SJCRH30 (cell line): Measurements from ENCODE around the gene TMEM135. TPM values are rescaled to one million over a fixed set of nuclear protein-coding genes. Genes with fewer than 3 reads are reported as not detected.

ENCODE experiments used
- DNase-seq, 2 experiments: peaks; one replicate each; pipeline ENCODE4 v3.0.0-alpha.2; 2015 to 2020
- H3K27ac ChIP-seq: fragments of 250-450 bp; sonication (Bioruptor Pico); 2 replicates; pipeline ENCODE4 v1.5.1; 2020; ENCODE audit warnings: mild to moderate bottlenecking, moderate library complexity
- H3K27me3 ChIP-seq: fragments of 250-450 bp; sonication (Bioruptor Pico); 2 replicates; pipeline ENCODE4 v1.5.1; 2020; ENCODE audit warnings: mild to moderate bottlenecking, moderate library complexity
- H3K36me3 ChIP-seq: fragments of 250-450 bp; sonication (Bioruptor Pico); 2 replicates; pipeline ENCODE4 v1.5.1; 2020; ENCODE audit warnings: mild to moderate bottlenecking, moderate library complexity
- H3K4me1 ChIP-seq: fragments of 250-450 bp; sonication (Bioruptor Pico); 2 replicates; pipeline ENCODE4 v1.5.1; 2020; ENCODE audit warnings: mild to moderate bottlenecking, moderate library complexity
- H3K4me3 ChIP-seq: fragments of 250-450 bp; sonication (Bioruptor Pico); 2 replicates; pipeline ENCODE4 v1.5.1; 2020; ENCODE audit warnings: mild to moderate bottlenecking, moderate library complexity
- H3K9me3 ChIP-seq: fragments of 250-450 bp; sonication (Bioruptor Pico); replicated peaks from 2 replicates; pipeline ENCODE4 v1.5.1; 2020; ENCODE audit warnings: mild to moderate bottlenecking, moderate library complexity
- total RNA-seq: library from RNA; depleted of rRNA; stranded (reverse); fragments of >200 nt; shearing (Covaris generic); gene quantifications from 2 replicates; pipeline ENCODE4 v1.2.3, GENCODE V29; 2014

The TMEM135 gene
- total RNA-seq, 1 experiment from 2014 or later, result 35.3 TPM

- Histone ChIP-seq H3K36me3 (no peaks in the 10 kb centered on the region), H3K4me1 (no peaks in the 10 kb centered on the region), H3K9me3 (peaks cover 7% of the 10 kb centered on the region; the same call in 1 of the 2 replicates), H3K27me3 (no peaks in the 10 kb centered on the region), H3K4me3 (no peak overlapping the region), H3K27ac (no peak overlapping the region)
- DNase-seq, result no peak
Observed at GRCh38 chr11:87338046-87338639, 300.4 kb downstream of the TMEM135 start.

- Histone ChIP-seq H3K4me3 (no peak overlapping the region), H3K4me1 (no peaks in the 10 kb centered on the region), H3K9me3 (peaks cover 7% of the 10 kb centered on the region; the same call in 1 of the 2 replicates), H3K27ac (no peak overlapping the region), H3K27me3 (no peaks in the 10 kb centered on the region), H3K36me3 (no peaks in the 10 kb centered on the region)
- no peak for DNase-seq
Observed at GRCh38 chr11:87339416-87339815, 301.7 kb downstream of the TMEM135 start.

DNA sequence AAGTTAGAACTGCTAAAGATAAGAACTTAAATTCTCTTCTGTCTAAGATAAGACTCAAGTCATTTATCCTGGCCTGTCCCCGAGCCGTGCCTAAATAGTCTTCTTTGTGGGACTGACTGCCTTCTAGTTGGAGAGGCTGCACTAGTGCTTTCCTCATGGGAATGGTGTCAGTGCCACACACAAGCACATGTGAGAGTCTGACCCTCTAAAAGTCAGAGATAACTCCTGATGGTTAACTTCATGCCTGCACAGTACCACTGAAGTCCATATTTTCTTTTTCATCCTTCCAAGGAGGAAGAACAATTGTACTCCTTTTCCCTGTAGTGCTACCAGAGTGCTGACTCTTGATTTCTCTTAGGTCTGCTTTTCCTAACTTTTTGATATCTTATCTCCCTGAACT, 309.7 kb downstream of the TMEM135 start:
- Histone ChIP-seq H3K36me3 (no peaks in the 10 kb centered on the region), H3K27ac (no peak overlapping the region)

GRCh38 chr11:87347854-87348253, 310.1 kb downstream of the TMEM135 start:
- H3K36me3 ChIP-seq, result no peaks in the 10 kb centered on the region
- DNase-seq, result no peak

More for the DNA sequence above, 309.7 kb downstream of the TMEM135 start:
- H3K27me3 ChIP-seq, result peaks cover 5% of the 10 kb centered on the region; the same call in 1 of the 2 replicates
- no peak overlapping the region for H3K4me3 ChIP-seq
- H3K4me1 ChIP-seq, result no peaks in the 10 kb centered on the region
- no peak for DNase-seq
- H3K9me3 ChIP-seq, result no peaks in the 10 kb centered on the region

DNA sequence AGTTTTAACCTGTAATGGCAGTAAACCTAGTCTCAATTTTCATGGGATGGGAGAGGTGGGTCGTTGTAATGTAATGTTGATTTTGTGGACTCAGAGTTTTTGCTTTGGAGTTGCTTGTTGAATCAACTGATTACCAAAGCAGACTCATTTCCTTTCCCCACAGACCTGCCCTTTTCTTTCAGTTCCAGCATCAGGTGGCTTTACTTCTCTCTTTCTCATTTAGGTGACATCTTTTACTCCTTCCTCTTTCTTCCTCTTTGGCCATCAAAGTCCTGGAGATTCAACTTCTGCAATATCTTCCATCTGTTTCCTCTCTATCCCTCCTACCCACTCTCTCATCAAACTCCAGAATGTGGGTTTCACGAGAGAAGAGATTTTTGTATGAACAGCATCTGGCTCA, 313.9 kb downstream of the TMEM135 start:
- Histone ChIP-seq H3K4me3 (no peak overlapping the region), H3K27ac (no peak overlapping the region), H3K27me3 (peaks cover 9% of the 10 kb centered on the region; the same call in 1 of the 2 replicates), H3K4me1 (no peaks in the 10 kb centered on the region), H3K9me3 (no peaks in the 10 kb centered on the region), H3K36me3 (no peaks in the 10 kb centered on the region)
- DNase-seq, result no peak

More at GRCh38 chr11:87347854-87348253, 310.1 kb downstream of the TMEM135 start:
- Histone ChIP-seq H3K4me1 (no peaks in the 10 kb centered on the region), H3K4me3 (no peak overlapping the region), H3K27me3 (peaks cover 5% of the 10 kb centered on the region; the same call in 1 of the 2 replicates), H3K9me3 (no peaks in the 10 kb centered on the region), H3K27ac (no peak overlapping the region)

- peak; percentile 77 to 92 for DNase-seq
- H3K9me3 ChIP-seq, result no peaks in the 10 kb centered on the region
- no peaks in the 10 kb centered on the region for H3K36me3 ChIP-seq
- H3K27ac ChIP-seq, result no peak overlapping the region
- no peak overlapping the region for H3K4me3 ChIP-seq
- H3K27me3 ChIP-seq, result peaks cover 9% of the 10 kb centered on the region; the same call in 1 of the 2 replicates
- H3K4me1 ChIP-seq, result no peaks in the 10 kb centered on the region
Observed at GRCh38 chr11:87352759-87353707, 315.3 kb downstream of the TMEM135 start.

DNA sequence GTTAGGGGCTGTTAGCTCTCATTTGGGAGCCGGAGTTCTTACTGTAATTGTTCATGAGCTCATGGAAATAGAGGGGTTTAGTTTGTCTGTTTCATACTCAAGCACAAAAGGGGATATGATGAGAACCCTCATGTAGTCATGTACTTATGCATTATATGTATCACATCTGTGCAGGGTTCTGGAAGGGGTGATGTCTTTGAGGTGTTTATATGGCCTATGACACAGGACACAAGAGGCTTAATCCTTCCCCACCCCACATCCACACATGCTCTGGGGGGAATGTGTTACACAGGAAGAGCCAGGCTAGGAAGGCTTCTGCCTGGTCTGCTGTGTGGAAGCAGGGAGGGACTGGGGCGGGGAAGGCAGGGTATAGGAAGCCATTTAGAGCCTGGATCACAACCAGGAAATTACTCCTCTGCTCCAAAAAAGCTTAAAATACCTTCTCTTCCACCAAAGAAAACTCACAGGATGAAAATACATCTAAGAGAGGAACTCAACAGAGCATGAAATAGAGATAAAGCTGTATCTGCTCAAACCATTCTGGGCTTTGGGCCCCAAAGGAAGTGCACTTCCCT, 316.1 kb downstream of the TMEM135 start:
- no peaks in the 10 kb centered on the region for H3K9me3 ChIP-seq
- H3K4me1 ChIP-seq, result no peaks in the 10 kb centered on the region
- no peak overlapping the region for H3K27ac ChIP-seq
- H3K4me3 ChIP-seq, result no peak overlapping the region
- H3K27me3 ChIP-seq, result peaks cover 9% of the 10 kb centered on the region; the same call in 1 of the 2 replicates
- no peak for DNase-seq
- H3K36me3 ChIP-seq, result no peaks in the 10 kb centered on the region

GRCh38 chr11:87355596-87355995, 317.9 kb downstream of the TMEM135 start:
- Histone ChIP-seq H3K27ac (no peak overlapping the region), H3K27me3 (peaks cover 9% of the 10 kb centered on the region; the same call in 1 of the 2 replicates), H3K4me1 (no peaks in the 10 kb centered on the region), H3K9me3 (no peaks in the 10 kb centered on the region), H3K36me3 (no peaks in the 10 kb centered on the region), H3K4me3 (no peak overlapping the region)
- no peak for DNase-seq

DNA sequence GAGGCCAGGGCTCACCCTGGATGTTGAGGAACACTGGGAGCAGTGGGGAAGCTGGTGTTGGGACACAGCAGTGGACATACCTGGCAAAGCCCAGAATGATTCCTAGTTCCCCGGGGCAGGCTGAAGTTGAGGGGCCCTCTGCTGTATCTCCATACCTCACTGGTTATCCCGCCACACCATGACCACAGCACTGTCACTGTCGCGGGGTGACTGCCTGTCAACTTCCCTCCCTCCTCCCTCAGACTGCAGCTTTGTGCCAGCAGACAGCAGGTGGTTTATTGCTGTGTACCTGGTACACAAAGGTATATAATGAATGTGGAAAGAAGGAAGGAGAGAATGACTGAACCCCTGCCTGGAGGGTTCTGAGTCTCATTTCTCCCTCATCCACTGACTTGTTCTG, 318.7 kb downstream of the TMEM135 start:
- Histone ChIP-seq H3K27ac (no peak overlapping the region), H3K27me3 (peaks cover 3% of the 10 kb centered on the region; the same call in 1 of the 2 replicates), H3K9me3 (no peaks in the 10 kb centered on the region), H3K4me3 (no peak overlapping the region), H3K4me1 (peaks cover under 1% of the 10 kb centered on the region), H3K36me3 (no peaks in the 10 kb centered on the region)
- DNase-seq, result no peak

DNA sequence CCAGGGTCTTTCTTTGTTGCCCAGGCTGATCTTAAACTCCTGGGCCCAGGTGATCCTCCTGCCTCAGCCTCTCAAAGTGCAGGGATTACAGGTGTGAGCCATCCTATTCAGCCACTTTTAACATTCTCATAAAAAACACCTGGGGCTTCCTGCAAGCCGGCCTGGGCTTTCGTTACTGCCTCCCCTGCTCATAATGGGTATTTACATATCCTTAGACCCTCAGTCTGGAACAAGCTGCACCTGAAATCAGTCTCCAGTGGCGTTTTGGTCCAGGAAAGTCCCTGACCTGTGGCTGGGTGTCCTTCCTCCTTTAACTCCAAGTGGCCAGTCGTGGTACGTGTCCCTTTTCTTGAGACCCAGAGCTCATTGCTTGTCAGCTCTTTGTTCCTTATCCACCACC, 320.7 kb downstream of the TMEM135 start:
- H3K27ac ChIP-seq, result no peak overlapping the region
- peaks cover 9% of the 10 kb centered on the region for H3K4me1 ChIP-seq
- H3K4me3 ChIP-seq, result no peak overlapping the region
- no peaks in the 10 kb centered on the region for H3K36me3 ChIP-seq
- DNase-seq, result no peak
- no peaks in the 10 kb centered on the region for H3K9me3 ChIP-seq
- peaks cover 3% of the 10 kb centered on the region; the same call in 1 of the 2 replicates for H3K27me3 ChIP-seq

DNA sequence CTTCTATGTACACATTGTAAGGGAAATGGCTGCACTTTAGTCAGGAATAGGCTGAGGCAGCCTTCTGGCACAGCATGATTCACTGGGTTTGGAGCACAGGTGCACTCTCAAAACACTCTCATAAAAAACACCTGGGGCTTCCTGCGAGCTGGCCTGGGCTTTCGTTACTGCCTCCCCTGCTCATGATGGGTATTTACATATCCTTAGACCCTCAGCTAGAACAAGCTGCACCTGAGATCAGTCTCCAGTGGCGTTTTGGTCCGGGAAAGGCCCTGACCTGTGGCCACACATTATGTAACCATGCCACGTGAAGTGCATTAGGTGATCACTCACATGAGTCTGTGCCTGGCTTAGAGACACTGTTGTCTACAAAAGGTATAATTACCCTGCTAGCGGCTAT, 321.7 kb downstream of the TMEM135 start:
- Histone ChIP-seq H3K4me1 (peaks cover 9% of the 10 kb centered on the region), H3K4me3 (no peak overlapping the region), H3K36me3 (no peaks in the 10 kb centered on the region), H3K27ac (no peak overlapping the region), H3K27me3 (no peaks in the 10 kb centered on the region), H3K9me3 (no peaks in the 10 kb centered on the region)
- DNase-seq, result no peak

- Histone ChIP-seq H3K4me3 (no peak overlapping the region), H3K36me3 (no peaks in the 10 kb centered on the region), H3K9me3 (no peaks in the 10 kb centered on the region), H3K27me3 (no peaks in the 10 kb centered on the region), H3K27ac (no peak overlapping the region), H3K4me1 (peaks cover 14% of the 10 kb centered on the region)
- peak; percentile 47 to 81 for DNase-seq
Observed at GRCh38 chr11:87361891-87362290, 324.2 kb downstream of the TMEM135 start.

- no peaks in the 10 kb centered on the region for H3K9me3 ChIP-seq
- no peaks in the 10 kb centered on the region for H3K36me3 ChIP-seq
- peaks cover 14% of the 10 kb centered on the region for H3K4me1 ChIP-seq
- no peak overlapping the region for H3K27ac ChIP-seq
- H3K4me3 ChIP-seq, result no peak overlapping the region
- H3K27me3 ChIP-seq, result no peaks in the 10 kb centered on the region
- no peak for DNase-seq
Observed at GRCh38 chr11:87366346-87366745, 328.6 kb downstream of the TMEM135 start.

- DNase-seq, result peak; percentile 23 to 52
Observed at GRCh38 chr11:87366763-87367405, 329.1 kb downstream of the TMEM135 start.

More at GRCh38 chr11:87366763-87367405, 329.1 kb downstream of the TMEM135 start:
- Histone ChIP-seq H3K4me1 (peaks cover 9% of the 10 kb centered on the region), H3K27me3 (no peaks in the 10 kb centered on the region), H3K27ac (no peak overlapping the region), H3K36me3 (no peaks in the 10 kb centered on the region), H3K9me3 (no peaks in the 10 kb centered on the region), H3K4me3 (no peak overlapping the region)
